ENCODE measurements around the gene GZMB. TPM values are rescaled to one million over a fixed set of nuclear protein-coding genes. Genes with fewer than 3 reads are reported as not detected.

GZMB gene
- total and polyA plus RNA-seq, 4 experiments from 2014 or later, result 0.21 to 0.82 TPM; not detected in 2

DNA sequence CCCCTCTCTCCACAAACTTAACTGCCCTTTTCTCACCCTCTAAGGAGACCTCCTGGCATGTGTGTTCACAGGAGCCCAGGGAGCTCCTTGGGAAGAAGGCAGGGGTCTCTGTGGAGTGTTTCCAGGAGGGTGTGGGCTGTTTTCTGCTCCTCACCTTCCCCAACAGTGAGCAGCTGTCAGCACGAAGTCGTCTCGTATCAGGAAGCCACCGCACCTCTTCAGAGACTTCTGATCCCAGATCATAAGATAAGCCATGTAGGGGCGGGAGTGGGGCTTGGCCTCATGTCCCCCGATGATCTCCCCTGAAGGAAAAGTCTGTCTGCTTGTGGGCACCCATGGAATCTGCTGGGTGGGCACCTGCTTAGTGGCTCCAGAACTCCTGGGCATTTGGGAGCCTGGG is 1.2 kb downstream of the GZMB start:
- Mint-ChIP-seq H3K27me3 (peaks cover 0 to under 1% of the 10 kb centered on the region in 2 donors), H3K4me3 (no peak overlapping the region), H3K9me3 (no peaks in the 10 kb centered on the region), H3K4me1 (peaks cover 0 to 6% (median 3%) of the 10 kb centered on the region in 4 donors), H3K27ac (no peak overlapping the region), H3K36me3 (no peaks in the 10 kb centered on the region)
- no peak for DNase-seq
- Histone ChIP-seq H3K4me3 (ENCODE audit: low read length in 2 of 2) (no peak overlapping the region), H3K27me3 (ENCODE audit: insufficient read depth, low read length) (no peaks in the 10 kb centered on the region), H3K36me3 (ENCODE audit: insufficient read depth, low read length) (no peaks in the 10 kb centered on the region), H3K9me3 (ENCODE audit: control insufficient read depth in 1 of 2, low read length in 2 of 2) (no peaks in the 10 kb centered on the region), H3K27ac (ENCODE audit: low read depth, low read length) (no peak overlapping the region), H3K4me1 (ENCODE audit: insufficient read depth, low read length) (no peaks in the 10 kb centered on the region)
- ChIA-PET CTCF (ENCODE audit: partially characterized antibody) (no interaction called here), POLR2A (ENCODE audit: partially characterized antibody) (no interaction called here)
- intact Hi-C loops (cut with micrococcal nuclease), result no loop called here

DNA sequence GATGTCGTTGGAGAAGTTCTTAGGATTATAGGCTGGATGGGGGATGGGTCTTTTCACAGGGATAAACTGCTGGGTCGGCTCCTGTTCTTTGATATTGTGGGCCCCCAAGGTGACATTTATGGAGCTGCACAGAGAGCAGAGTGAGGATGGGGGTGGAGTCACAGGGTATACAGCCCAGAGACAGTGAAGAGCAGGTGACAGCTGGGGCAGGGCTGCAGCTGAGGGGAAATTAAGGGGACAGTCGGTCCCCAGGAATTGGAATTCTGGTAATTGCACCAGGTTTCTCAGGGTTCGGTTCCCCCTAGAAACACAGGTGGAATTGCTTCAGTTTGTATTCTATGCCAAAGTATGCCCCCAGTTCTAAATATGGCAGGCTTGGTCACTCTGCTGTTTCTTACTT is 1.7 kb downstream of the GZMB start:
- no peak overlapping the region for H3K4me3 ChIP-seq (ENCODE audit: low read length in 2 of 2)
- CTCF ChIA-PET (ENCODE audit: partially characterized antibody), result no interaction called here
- Mint-ChIP-seq H3K4me3 (no peak overlapping the region), H3K27me3 (peaks cover 0 to 2% of the 10 kb centered on the region in 2 donors), H3K27ac (peak overlapping the region in 1 of 7 donors; percentile 60), H3K9me3 (peaks cover 0 to under 1% (median 0%) of the 10 kb centered on the region in 8 donors), H3K4me1 (peaks cover under 1 to 8% (median 5%) of the 10 kb centered on the region in 4 donors), H3K36me3 (no peaks in the 10 kb centered on the region)
- DNase-seq, result no peak
- POLR2A ChIA-PET (ENCODE audit: partially characterized antibody), result no interaction called here
- no peaks in the 10 kb centered on the region for H3K27me3 ChIP-seq (ENCODE audit: insufficient read depth, low read length)
- H3K36me3 ChIP-seq (ENCODE audit: insufficient read depth, low read length), result no peaks in the 10 kb centered on the region
- intact Hi-C loops (cut with micrococcal nuclease), result no loop called here
- H3K9me3 ChIP-seq (ENCODE audit: control insufficient read depth in 1 of 2, low read length in 2 of 2), result no peaks in the 10 kb centered on the region
- no peaks in the 10 kb centered on the region for H3K4me1 ChIP-seq (ENCODE audit: insufficient read depth, low read length)
- H3K27ac ChIP-seq (ENCODE audit: low read depth, low read length), result no peak overlapping the region

GRCh38 chr14:24631749-24632335 is 2.1 kb downstream of the GZMB start:
- no peak overlapping the region for H3K27ac ChIP-seq (ENCODE audit: low read depth, low read length)
- no peaks in the 10 kb centered on the region for H3K36me3 ChIP-seq (ENCODE audit: insufficient read depth, low read length)
- intact Hi-C loops (cut with micrococcal nuclease), result no loop called here
- ChIA-PET POLR2A (ENCODE audit: partially characterized antibody) (no interaction called here), CTCF (ENCODE audit: partially characterized antibody) (interaction anchor here (0.8 kb wide), 1 partner anchor 24 kb away, joined by 3 read pairs; no protein-coding TSS in a partner anchor)
- H3K27me3 Mint-ChIP-seq, result peaks cover 0 to 2% of the 10 kb centered on the region in 2 donors
- no peaks in the 10 kb centered on the region for H3K27me3 ChIP-seq (ENCODE audit: insufficient read depth, low read length)
- no peaks in the 10 kb centered on the region for H3K4me1 ChIP-seq (ENCODE audit: insufficient read depth, low read length)
- no peak overlapping the region for H3K4me3 Mint-ChIP-seq
- H3K9me3 ChIP-seq (ENCODE audit: control insufficient read depth in 1 of 2, low read length in 2 of 2), result no peaks in the 10 kb centered on the region
- peaks cover 1 to 9% (median 5%) of the 10 kb centered on the region in 4 donors for H3K4me1 Mint-ChIP-seq
- no peak for DNase-seq
- H3K36me3 Mint-ChIP-seq, result no peaks in the 10 kb centered on the region
- peaks cover 0 to 1% (median 0%) of the 10 kb centered on the region in 8 donors for H3K9me3 Mint-ChIP-seq
- H3K27ac Mint-ChIP-seq, result no peak overlapping the region
- no peak overlapping the region for H3K4me3 ChIP-seq (ENCODE audit: low read length in 2 of 2)

- Histone ChIP-seq H3K4me1 (ENCODE audit: insufficient read depth, low read length) (no peaks in the 10 kb centered on the region), H3K9me3 (ENCODE audit: control insufficient read depth in 1 of 2, low read length in 2 of 2) (no peaks in the 10 kb centered on the region), H3K36me3 (ENCODE audit: insufficient read depth, low read length) (no peaks in the 10 kb centered on the region), H3K27ac (ENCODE audit: low read depth, low read length) (no peak overlapping the region), H3K27me3 (ENCODE audit: insufficient read depth, low read length) (no peaks in the 10 kb centered on the region), H3K4me3 (ENCODE audit: low read length in 2 of 2) (no peak overlapping the region)
- no peak overlapping the region for H3K27ac Mint-ChIP-seq
- CTCF ChIA-PET (ENCODE audit: partially characterized antibody), result interaction anchor here (0.8 kb wide), 1 partner anchor 23 kb away, joined by 3 read pairs; no protein-coding TSS in a partner anchor
- peaks cover 0 to 1% (median 0%) of the 10 kb centered on the region in 8 donors for H3K9me3 Mint-ChIP-seq
- peaks cover 0 to 2% of the 10 kb centered on the region in 2 donors for H3K27me3 Mint-ChIP-seq
- H3K4me1 Mint-ChIP-seq, result peaks cover 1 to 9% (median 5%) of the 10 kb centered on the region in 4 donors
- no peaks in the 10 kb centered on the region for H3K36me3 Mint-ChIP-seq
- no peak overlapping the region for H3K4me3 Mint-ChIP-seq
- no peak for DNase-seq
- POLR2A ChIA-PET (ENCODE audit: partially characterized antibody), result no interaction called here
- intact Hi-C loops (cut with micrococcal nuclease), result no loop called here
Observed at GRCh38 chr14:24630872-24631477, 3.0 kb downstream of the GZMB start.

DNA sequence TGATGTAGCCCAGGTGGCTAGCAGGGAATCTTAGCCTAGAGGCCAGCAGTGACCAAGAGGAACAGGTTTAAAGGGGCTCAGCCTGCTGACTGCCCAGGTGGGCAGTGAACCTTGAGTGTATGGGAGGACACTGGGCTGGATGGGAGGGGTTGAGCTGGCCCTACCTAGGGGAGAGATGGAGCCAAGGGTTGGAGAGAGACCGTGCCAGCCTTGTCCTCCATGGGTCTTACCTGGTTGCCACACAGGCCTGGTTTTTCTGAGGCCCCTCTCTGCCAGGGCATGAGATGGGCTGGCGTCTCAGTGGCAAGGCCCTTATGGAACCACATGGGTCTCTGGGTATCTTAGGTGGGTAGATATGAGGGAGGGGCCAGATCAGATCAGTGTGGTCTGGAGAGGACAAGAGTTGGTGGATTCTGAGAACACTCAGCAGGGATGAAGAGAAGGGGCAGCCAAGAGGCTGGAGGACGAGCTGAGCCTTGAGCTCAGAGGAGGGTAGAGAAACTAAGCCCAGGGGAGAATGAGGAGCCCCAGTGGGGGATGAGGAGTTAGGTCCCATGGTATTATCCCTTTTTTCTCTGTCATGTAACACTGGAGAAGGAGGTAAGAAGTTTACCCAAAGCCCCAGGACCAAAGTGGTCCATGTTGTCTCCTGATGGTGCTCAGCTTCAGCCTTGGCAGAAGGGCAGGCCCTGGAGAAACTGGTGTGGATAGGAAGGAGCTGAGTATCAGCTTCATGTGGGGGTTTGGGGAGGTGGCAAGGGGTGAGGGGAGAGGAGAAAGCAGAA is 3.7 kb downstream of the GZMB start:
- Mint-ChIP-seq H3K36me3 (no peaks in the 10 kb centered on the region), H3K27ac (peak overlapping the region in 1 of 7 donors; percentile 60), H3K4me3 (no peak overlapping the region), H3K27me3 (peaks cover 0 to 2% of the 10 kb centered on the region in 2 donors), H3K4me1 (peaks cover 1 to 9% (median 5%) of the 10 kb centered on the region in 4 donors), H3K9me3 (peaks cover 0 to 1% (median 0%) of the 10 kb centered on the region in 8 donors)
- H3K4me1 ChIP-seq (ENCODE audit: insufficient read depth, low read length), result no peaks in the 10 kb centered on the region
- H3K4me3 ChIP-seq (ENCODE audit: low read length in 2 of 2), result no peak overlapping the region
- no peaks in the 10 kb centered on the region for H3K27me3 ChIP-seq (ENCODE audit: insufficient read depth, low read length)
- CTCF ChIA-PET (ENCODE audit: partially characterized antibody), result no interaction called here
- no peaks in the 10 kb centered on the region for H3K9me3 ChIP-seq (ENCODE audit: control insufficient read depth in 1 of 2, low read length in 2 of 2)
- H3K27ac ChIP-seq (ENCODE audit: low read depth, low read length), result no peak overlapping the region
- POLR2A ChIA-PET (ENCODE audit: partially characterized antibody), result no interaction called here
- H3K36me3 ChIP-seq (ENCODE audit: insufficient read depth, low read length), result no peaks in the 10 kb centered on the region
- intact Hi-C loops (cut with micrococcal nuclease), result no loop called here
- DNase-seq, result no peak

DNA sequence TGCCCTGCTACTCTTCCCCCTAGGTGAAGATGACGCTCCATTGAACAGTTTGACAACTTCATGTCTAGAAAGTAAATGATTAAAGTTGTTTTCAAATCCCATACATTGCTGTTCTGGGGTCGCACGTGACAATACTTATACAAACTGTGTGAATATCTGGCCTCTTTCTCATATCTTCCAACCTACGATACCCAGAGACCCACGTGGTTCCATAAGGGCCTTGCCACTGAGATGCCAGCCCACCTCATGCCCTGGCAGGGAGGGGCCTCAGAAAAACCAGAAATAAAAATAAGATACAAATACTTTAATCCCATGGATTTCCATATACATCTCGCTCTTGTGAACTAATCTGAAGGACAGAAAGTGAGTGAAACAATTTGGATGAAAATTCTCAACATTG is 4.5 kb downstream of the GZMB start:
- Histone ChIP-seq H3K27me3 (ENCODE audit: insufficient read depth, low read length) (no peaks in the 10 kb centered on the region), H3K4me3 (ENCODE audit: low read length in 2 of 2) (no peak overlapping the region), H3K4me1 (ENCODE audit: insufficient read depth, low read length) (no peaks in the 10 kb centered on the region), H3K36me3 (ENCODE audit: insufficient read depth, low read length) (no peaks in the 10 kb centered on the region), H3K27ac (ENCODE audit: low read depth, low read length) (no peak overlapping the region), H3K9me3 (ENCODE audit: control insufficient read depth in 1 of 2, low read length in 2 of 2) (no peaks in the 10 kb centered on the region)
- Mint-ChIP-seq H3K36me3 (no peaks in the 10 kb centered on the region), H3K4me3 (no peak overlapping the region), H3K27me3 (peaks cover 0 to 2% of the 10 kb centered on the region in 2 donors), H3K4me1 (peaks cover 1 to 9% (median 5%) of the 10 kb centered on the region in 4 donors), H3K9me3 (peaks cover 0 to 4% (median 0%) of the 10 kb centered on the region in 8 donors), H3K27ac (no peak overlapping the region)
- POLR2A ChIA-PET (ENCODE audit: partially characterized antibody), result no interaction called here
- no peak for DNase-seq
- intact Hi-C loops (cut with micrococcal nuclease), result no loop called here
- CTCF ChIA-PET (ENCODE audit: partially characterized antibody), result no interaction called here

DNA sequence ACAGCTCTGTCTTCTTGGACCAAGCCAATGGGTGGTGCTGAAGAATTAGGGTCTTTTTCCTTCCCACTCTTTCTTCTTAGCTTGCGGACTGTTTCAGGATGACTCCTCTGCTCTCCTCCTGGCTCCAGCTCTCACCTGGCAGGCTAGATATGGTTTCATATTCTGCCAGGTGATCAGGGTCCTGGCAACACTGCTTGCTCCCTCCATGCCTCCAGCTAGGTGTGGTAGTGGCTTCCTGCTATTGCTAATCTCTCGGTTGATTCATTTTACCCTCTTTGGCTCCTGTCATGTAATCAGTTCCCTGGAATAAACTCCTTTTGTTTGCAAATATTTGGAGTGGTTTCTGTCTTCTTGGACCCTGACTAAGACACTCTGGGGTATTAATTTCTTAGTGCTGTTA is 20.2 kb downstream of the GZMB start:
- Mint-ChIP-seq H3K4me3 (no peak overlapping the region), H3K36me3 (no peaks in the 10 kb centered on the region), H3K9me3 (peaks cover 0 to 5% (median 0%) of the 10 kb centered on the region in 8 donors), H3K27me3 (no peaks in the 10 kb centered on the region), H3K27ac (peak overlapping the region in 1 of 7 donors; percentile 80), H3K4me1 (peaks cover 0 to 23% (median 7%) of the 10 kb centered on the region in 4 donors)
- ChIA-PET CTCF (ENCODE audit: partially characterized antibody) (no interaction called here), POLR2A (ENCODE audit: partially characterized antibody) (no interaction called here)
- Histone ChIP-seq H3K36me3 (ENCODE audit: insufficient read depth, low read length) (no peaks in the 10 kb centered on the region), H3K27ac (ENCODE audit: low read depth, low read length) (no peak overlapping the region), H3K4me1 (ENCODE audit: insufficient read depth, low read length) (no peaks in the 10 kb centered on the region), H3K27me3 (ENCODE audit: insufficient read depth, low read length) (no peaks in the 10 kb centered on the region), H3K4me3 (ENCODE audit: low read length in 2 of 2) (no peak overlapping the region), H3K9me3 (ENCODE audit: control insufficient read depth in 1 of 2, low read length in 2 of 2) (no peaks in the 10 kb centered on the region)
- intact Hi-C loops (cut with micrococcal nuclease), result no loop called here
- no peak for DNase-seq
